Keratinocyte (primary cell): ENCODE data around the gene STRBP. TPM values are rescaled to one million over a fixed set of nuclear protein-coding genes. Genes with fewer than 3 reads are reported as not detected.

Source experiments
- DNase-seq: peaks from one replicate; pipeline ENCODE4 v3.0.0-alpha.2; 2011; ENCODE audit warnings: low read depth, missing footprints, low spot score
- FAIRE-seq: peaks from 2 replicates; lab custom pipeline; 2011; peaks lifted over from hg19 to GRCh38; lab: Jason Lieb, UNC
- H2AFZ ChIP-seq: 2 replicates; pipeline ENCODE4 v1.6.0; 2012; ENCODE audit warnings: low read length, control low read depth, inconsistent platforms; ENCODE audit not compliant: control insufficient read depth
- H3K27ac ChIP-seq: 2 replicates; pipeline ENCODE4 v1.5.1; 2011; ENCODE audit warnings: low read length; ENCODE audit not compliant: control insufficient read depth, insufficient read depth
- H3K27me3 ChIP-seq: 3 replicates; pipeline ENCODE4 v1.6.0; 2011; ENCODE audit warnings: low read length; ENCODE audit not compliant: control insufficient read depth, insufficient read depth; ENCODE audit errors: extremely low read depth
- H3K36me3 ChIP-seq, 2 experiments: 2 replicates in 1 of 2; 3 replicates in 1 of 2; pipeline ENCODE4 v1.5.1; 2011; ENCODE audit warnings: low read length in 2 of 2, mild to moderate bottlenecking in 1 of 2; ENCODE audit not compliant: control insufficient read depth in 2 of 2, insufficient read depth in 2 of 2; ENCODE audit errors: extremely low read depth in 1 of 2
- H3K4me1 ChIP-seq: 3 replicates; pipeline ENCODE4 v1.5.1; 2011; ENCODE audit warnings: low read length; ENCODE audit not compliant: control insufficient read depth, insufficient read depth; ENCODE audit errors: extremely low read depth
- H3K4me2 ChIP-seq: 3 replicates; pipeline ENCODE4 v1.6.0; 2011; ENCODE audit warnings: low read depth, low read length; ENCODE audit not compliant: control insufficient read depth, insufficient read depth; ENCODE audit errors: extremely low read depth
- H3K4me3 ChIP-seq, 3 experiments: fragments of 200-600 bp in 1 of 3; sonication (generic) in 1 of 3; 2 replicates in 2 of 3; 3 replicates in 1 of 3; pipeline ENCODE4 v1.5.1; 2011 to 2016; ENCODE audit warnings: low read length in 3 of 3, mild to moderate bottlenecking in 3 of 3, control low read depth in 2 of 3, inconsistent platforms in 1 of 3, low read depth in 1 of 3, mixed read lengths in 1 of 3, mixed run types in 1 of 3, moderate library complexity in 1 of 3; ENCODE audit not compliant: control insufficient read depth in 2 of 3, insufficient read depth in 2 of 3; ENCODE audit errors: extremely low read depth in 1 of 3
- H3K79me2 ChIP-seq: 2 replicates; pipeline ENCODE4 v1.6.0; 2012; ENCODE audit warnings: low read length; ENCODE audit not compliant: control insufficient read depth, insufficient read depth
- H3K9ac ChIP-seq: 3 replicates; pipeline ENCODE4 v1.6.0; 2011; ENCODE audit warnings: low read length; ENCODE audit not compliant: control insufficient read depth, insufficient read depth; ENCODE audit errors: extremely low read depth
- H3K9me1 ChIP-seq: 3 replicates; pipeline ENCODE4 v1.6.0; 2011; ENCODE audit warnings: low read length; ENCODE audit not compliant: control insufficient read depth, insufficient read depth; ENCODE audit errors: extremely low read depth
- H3K9me3 ChIP-seq: 2 replicates; pipeline ENCODE4 v1.5.1; 2012; ENCODE audit warnings: low read depth, low read length; ENCODE audit not compliant: control insufficient read depth
- H4K20me1 ChIP-seq: 3 replicates; pipeline ENCODE4 v1.6.0; 2011; ENCODE audit warnings: low read length; ENCODE audit not compliant: control insufficient read depth, insufficient read depth; ENCODE audit errors: extremely low read depth
- EZH2 ChIP-seq: IDR thresholded peaks from one replicate; pipeline ENCODE4 v1.6.1; 2012; ENCODE audit warnings: inconsistent platforms, mild to moderate bottlenecking, low read length, moderate library complexity
- dilution Hi-C: fragments of 300-500 bp; cut with MboI; formaldehyde crosslinking; loops from one replicate; pipeline ENCODE4 v1.7.0; 2020; ENCODE audit warnings: low sequenced_read_pairs; ENCODE audit not compliant: extremely low pct_ligation_motif_present
- polyA plus RNA-seq, 5 experiments: library from polyadenylated mRNA; depleted of rRNA in 3 of 5; stranded (reverse) in 3 of 5; stranded (forward) in 1 of 5; unstranded in 1 of 5; fragments of >200 nt; gene quantifications; 1 replicate in 1 of 5; 2 replicates in 3 of 5; 3 replicates in 1 of 5; pipeline versions ENCODE4 v1.2.1 to v1.2.3, GENCODE V29; 2011 to 2012; ENCODE audit warnings: missing spikeins in 2 of 5, low read depth in 1 of 5, low replicate concordance in 1 of 5
- TF ChIP-seq, protein P1 (sequence below), 3 experiments: IDR thresholded peaks in 1 of 3; conservative IDR thresholded peaks in 1 of 3; optimal IDR thresholded peaks in 1 of 3; 2 replicates in 2 of 3; 3 replicates in 1 of 3; pipeline versions ENCODE3 to v1.5.1; 2011; ENCODE audit warnings: low read length in 3 of 3, mild to moderate bottlenecking in 3 of 3, moderate library complexity in 2 of 3, control low read depth in 1 of 3, inconsistent platforms in 1 of 3; ENCODE audit not compliant: insufficient read depth in 2 of 3; ENCODE audit errors: extremely low read depth in 1 of 3

Gene STRBP
- polyA plus RNA-seq, 1 donor (not counting 4 experiments of a cell fraction or from before 2014, with no cell fraction given): 11.3 TPM

DNA sequence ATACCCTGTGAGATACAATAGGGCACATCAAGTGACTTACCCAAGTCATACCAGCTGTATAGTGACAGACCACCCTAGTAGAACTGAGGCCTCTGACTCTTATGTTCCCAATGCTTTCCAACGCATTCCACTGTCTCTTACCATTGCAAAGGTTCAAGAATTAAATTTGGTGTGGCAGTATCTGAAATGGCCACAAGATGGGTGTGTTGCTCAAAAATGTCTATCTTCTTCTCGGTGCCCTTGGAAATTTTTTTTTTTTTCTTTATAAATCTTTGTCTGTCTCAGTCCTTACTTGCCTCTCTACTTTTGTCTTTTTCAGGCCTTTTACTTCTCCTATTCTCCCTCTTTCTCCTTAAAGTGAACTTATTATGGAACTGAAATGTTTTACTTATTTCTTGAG is 186.6 kb downstream of the STRBP start:
- Histone ChIP-seq H3K9me1 (no peaks in the 10 kb centered on the region), H3K36me3 (peaks cover 11 to 21% of the 10 kb centered on the region in 2 experiments), H2AFZ (no peak overlapping the region), H3K27me3 (no peaks in the 10 kb centered on the region), H3K4me1 (no peaks in the 10 kb centered on the region), H3K4me3 (no peak overlapping the region), H4K20me1 (no peaks in the 10 kb centered on the region), H3K27ac (no peak overlapping the region), H3K9ac (no peak overlapping the region), H3K79me2 (no peaks in the 10 kb centered on the region), H3K9me3 (no peaks in the 10 kb centered on the region), H3K4me2 (no peak overlapping the region)
- TF ChIP-seq EZH2: no peak
- TF ChIP-seq, protein P1, sequence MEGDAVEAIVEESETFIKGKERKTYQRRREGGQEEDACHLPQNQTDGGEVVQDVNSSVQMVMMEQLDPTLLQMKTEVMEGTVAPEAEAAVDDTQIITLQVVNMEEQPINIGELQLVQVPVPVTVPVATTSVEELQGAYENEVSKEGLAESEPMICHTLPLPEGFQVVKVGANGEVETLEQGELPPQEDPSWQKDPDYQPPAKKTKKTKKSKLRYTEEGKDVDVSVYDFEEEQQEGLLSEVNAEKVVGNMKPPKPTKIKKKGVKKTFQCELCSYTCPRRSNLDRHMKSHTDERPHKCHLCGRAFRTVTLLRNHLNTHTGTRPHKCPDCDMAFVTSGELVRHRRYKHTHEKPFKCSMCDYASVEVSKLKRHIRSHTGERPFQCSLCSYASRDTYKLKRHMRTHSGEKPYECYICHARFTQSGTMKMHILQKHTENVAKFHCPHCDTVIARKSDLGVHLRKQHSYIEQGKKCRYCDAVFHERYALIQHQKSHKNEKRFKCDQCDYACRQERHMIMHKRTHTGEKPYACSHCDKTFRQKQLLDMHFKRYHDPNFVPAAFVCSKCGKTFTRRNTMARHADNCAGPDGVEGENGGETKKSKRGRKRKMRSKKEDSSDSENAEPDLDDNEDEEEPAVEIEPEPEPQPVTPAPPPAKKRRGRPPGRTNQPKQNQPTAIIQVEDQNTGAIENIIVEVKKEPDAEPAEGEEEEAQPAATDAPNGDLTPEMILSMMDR (optimal IDR thresholded peaks at IDR 0.05 in 1 of 3, IDR thresholded peaks at IDR 0.05 in 1 of 3, conservative IDR thresholded peaks at IDR 0.05 in 1 of 3; ENCODE audit: extremely low read depth in 1 of 3, insufficient read depth in 2 of 3, low read length in 3 of 3): peak; percentile 14 to 43 (median 30)
- FAIRE-seq: no peak
- DNase-seq: no peak
- dilution Hi-C loops: no loop called here

DNA sequence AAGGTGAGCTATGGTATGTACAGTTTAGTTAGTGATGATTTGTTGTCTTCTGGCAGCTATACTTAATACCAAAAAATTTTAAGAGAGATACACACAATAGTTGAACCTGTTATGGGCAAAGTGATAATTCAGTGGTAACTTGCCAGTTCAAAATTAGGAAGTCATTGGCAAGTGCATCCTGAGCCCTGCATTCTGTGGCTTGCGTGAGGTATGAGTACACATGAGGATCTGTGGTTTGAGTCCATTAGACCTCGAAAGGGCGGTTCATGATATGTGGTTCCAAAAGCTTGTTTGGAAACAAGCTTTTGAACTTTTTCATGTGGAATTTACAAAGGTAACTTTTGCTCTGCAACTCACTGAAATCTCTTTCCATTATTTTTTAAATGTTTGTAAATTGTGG is 187.9 kb downstream of the STRBP start:
- no peak for FAIRE-seq
- no peak for DNase-seq
- Histone ChIP-seq H3K9ac (no peak overlapping the region), H3K9me3 (no peaks in the 10 kb centered on the region), H3K4me1 (no peaks in the 10 kb centered on the region), H2AFZ (no peak overlapping the region), H3K27me3 (no peaks in the 10 kb centered on the region), H4K20me1 (no peaks in the 10 kb centered on the region), H3K4me2 (no peak overlapping the region), H3K36me3 (peaks cover 11 to 14% of the 10 kb centered on the region in 2 experiments), H3K79me2 (no peaks in the 10 kb centered on the region), H3K27ac (no peak overlapping the region), H3K4me3 (no peak overlapping the region), H3K9me1 (no peaks in the 10 kb centered on the region)
- TF ChIP-seq, protein P1 (optimal IDR thresholded peaks at IDR 0.05 in 1 of 3, IDR thresholded peaks at IDR 0.05 in 1 of 3, conservative IDR thresholded peaks at IDR 0.05 in 1 of 3; ENCODE audit: extremely low read depth in 1 of 3, insufficient read depth in 2 of 3, low read length in 3 of 3): no peak
- no peak for TF ChIP-seq EZH2
- dilution Hi-C loops: no loop called here
